GM12878 (cell line): ENCODE results near the gene UBE2E3. TPM values are rescaled to one million over a fixed set of nuclear protein-coding genes. Genes with fewer than 3 reads are reported as not detected.

Experiments used
- ATAC-seq: fragments of 200-7000 bp; cut with Tn5 transposase; 3 replicates; pipeline ENCODE4 v1.9.1; 2020; ENCODE audit warnings: mild to moderate bottlenecking, moderate library complexity
- BruUV-seq: library from RNA; stranded (reverse); fragments of 400-500 nt; replicated peaks from 2 replicates; lab custom pipeline; 2021; lab: Mats Ljungman, UMichigan
- CTCF ChIA-PET: fragments of 300-600 bp; sonication (Branson Sonifier 250); formaldehyde crosslinking; extraction: SDS; loops from one replicate; lab custom pipeline; 2021; ENCODE audit warnings: inconsistent platforms; lab: Yijun Ruan, JAX
- POLR2A ChIA-PET: fragments of 350-600 bp; formaldehyde crosslinking; extraction: SDS; loops from one replicate; lab custom pipeline; 2021; ENCODE audit warnings: inconsistent platforms; lab: Charles Lee
- RAD21 ChIA-PET: fragments of 300-600 bp; sonication (Branson Sonifier 250); formaldehyde crosslinking; loops from one replicate; lab custom pipeline; 2023; ENCODE audit warnings: antibody characterized with exemption; ENCODE audit not compliant: unreplicated experiment; lab: Charles Lee
- SMC1A ChIA-PET: fragments of 300-600 bp; sonication (Branson Sonifier 250); formaldehyde crosslinking; loops from one replicate; lab custom pipeline; 2023; ENCODE audit not compliant: unreplicated experiment, uncharacterized antibody; lab: Charles Lee
- DNase-seq: peaks from one replicate; pipeline ENCODE4 v3.0.0-alpha.2; 2011; ENCODE audit warnings: low read depth, low spot score
- FAIRE-seq: peaks from 3 replicates; lab custom pipeline; 2011; peaks lifted over from hg19 to GRCh38; lab: Jason Lieb, UNC
- H2AFZ ChIP-seq: 2 replicates; pipeline ENCODE4 v1.6.0; 2011; ENCODE audit warnings: low read depth, low read length, control low read depth; ENCODE audit not compliant: control insufficient read depth
- H3K27ac ChIP-seq: 2 replicates; pipeline ENCODE4 v1.5.1; 2011; ENCODE audit warnings: control low read depth; ENCODE audit not compliant: control insufficient read depth, insufficient read depth
- H3K27me3 ChIP-seq, 2 experiments: replicated peaks in 1 of 2; 2 replicates each; pipeline versions ENCODE4 v1.6.0 to v1.6.1; 2011; ENCODE audit warnings: low read length in 1 of 2; ENCODE audit not compliant: control insufficient read depth in 2 of 2, insufficient read depth in 2 of 2
- H3K36me3 ChIP-seq, 2 experiments: 2 replicates each; pipeline ENCODE4 v1.5.1; 2011; ENCODE audit warnings: low read length in 1 of 2; ENCODE audit not compliant: control insufficient read depth in 2 of 2, insufficient read depth in 2 of 2
- H3K4me1 ChIP-seq: 2 replicates; pipeline ENCODE4 v1.6.1; 2011; ENCODE audit warnings: mild to moderate bottlenecking, low read length, moderate library complexity, mixed read lengths; ENCODE audit not compliant: control insufficient read depth, insufficient read depth
- H3K4me2 ChIP-seq: 2 replicates; pipeline ENCODE4 v1.6.0; 2011; ENCODE audit warnings: control low read depth; ENCODE audit not compliant: control insufficient read depth, insufficient read depth
- H3K4me3 ChIP-seq: fragments of 200-600 bp; sonication (generic); 2 replicates; pipeline ENCODE4 v1.5.1; 2016
- H3K79me2 ChIP-seq: 2 replicates; pipeline ENCODE4 v1.6.0; 2011; ENCODE audit warnings: low read length; ENCODE audit not compliant: control insufficient read depth, insufficient read depth
- H3K9ac ChIP-seq: 2 replicates; pipeline ENCODE4 v1.8.0; 2011; ENCODE audit warnings: low read length, control low read depth, mixed read lengths; ENCODE audit not compliant: control insufficient read depth, insufficient read depth
- H3K9me3 ChIP-seq: replicated peaks from 3 replicates; pipeline ENCODE4 v1.5.1; 2011; ENCODE audit warnings: mild to moderate bottlenecking, low read length; ENCODE audit not compliant: control insufficient read depth, insufficient read depth
- H4K20me1 ChIP-seq: 2 replicates; pipeline ENCODE4 v1.6.0; 2011; ENCODE audit not compliant: control insufficient read depth, insufficient read depth
- BHLHE40 ChIP-seq, 2 experiments: fragments of 450-650 bp in 1 of 2; IDR thresholded peaks; 2 replicates each; pipeline ENCODE4 v1.6.1; 2011 to 2017; ENCODE audit warnings: low read depth in 2 of 2, borderline replicate concordance in 1 of 2, improper control_type of control experiment in 1 of 2, low read length in 1 of 2, mild to moderate bottlenecking in 1 of 2
- HDGF ChIP-seq: fragments of 450-650 bp; IDR thresholded peaks from 2 replicates; pipeline ENCODE4 v1.6.1; 2016; ENCODE audit warnings: antibody characterized with exemption
- IKZF2 ChIP-seq, 2 experiments: fragments of 450-650 bp; IDR thresholded peaks; 2 replicates each; pipeline ENCODE4 v1.6.1; 2017; ENCODE audit warnings: mild to moderate bottlenecking in 2 of 2, moderate library complexity in 2 of 2
- MEF2B ChIP-seq: fragments of 450-650 bp; IDR thresholded peaks from 2 replicates; pipeline ENCODE4 v1.6.1; 2018; ENCODE audit warnings: mild to moderate bottlenecking, moderate library complexity; ENCODE audit not compliant: partially characterized antibody, poor library complexity, severe bottlenecking
- MTA2 ChIP-seq: fragments of 450-650 bp; IDR thresholded peaks from 2 replicates; pipeline ENCODE4 v1.6.1; 2016; ENCODE audit warnings: low read depth, mild to moderate bottlenecking, moderate library complexity
- PAX5 ChIP-seq: IDR thresholded peaks from 2 replicates; pipeline ENCODE4 v1.6.1; 2011; ENCODE audit warnings: low read depth, low read length, borderline replicate concordance
- PML ChIP-seq: IDR thresholded peaks from 2 replicates; pipeline ENCODE4 v1.6.1; 2012; ENCODE audit warnings: low read length, inconsistent platforms
- POLR2AphosphoS2 ChIP-seq: IDR thresholded peaks from 2 replicates; pipeline ENCODE4 v1.6.1; 2011; ENCODE audit warnings: low read depth, mild to moderate bottlenecking, low read length, improper control_type of control experiment, moderate library complexity
- SREBF1 ChIP-seq: IDR thresholded peaks from 2 replicates; pipeline ENCODE4 v1.6.1; 2012; ENCODE audit warnings: mild to moderate bottlenecking, low read length
- TAF1 ChIP-seq: IDR thresholded peaks from 2 replicates; pipeline ENCODE4 v1.6.1; 2011; ENCODE audit warnings: mild to moderate bottlenecking, low read depth, low read length, borderline replicate concordance
- ZBED1 ChIP-seq: IDR thresholded peaks from 2 replicates; pipeline ENCODE4 v1.6.1; 2016; ENCODE audit warnings: borderline replicate concordance
- ZNF207 ChIP-seq: fragments of 450-650 bp; IDR thresholded peaks from 2 replicates; pipeline ENCODE4 v1.6.1; 2014; ENCODE audit warnings: antibody characterized with exemption, mild to moderate bottlenecking, borderline replicate concordance
- ZNF24 ChIP-seq: fragments of 450-650 bp; IDR thresholded peaks from 2 replicates; pipeline ENCODE4 v1.6.1; 2017; ENCODE audit warnings: antibody characterized with exemption, mild to moderate bottlenecking
- ZNF274 ChIP-seq: IDR thresholded peaks from one replicate; pipeline ENCODE4 v1.8.0; 2011; ENCODE audit not compliant: insufficient read length, insufficient read depth
- WGBS: methylation state at CpG from one replicate; pipeline ENCODE4 v1.1.6; 2016; ENCODE audit warnings: low lambda C conversion rate; ENCODE audit not compliant: insufficient replicate concordance, insufficient coverage; ENCODE audit errors: missing lambda C conversion rate; 5-methylcytosine and 5-hydroxymethylcytosine counted together
- in situ Hi-C: fragments of 300-500 bp; cut with MboI; formaldehyde crosslinking; loops from 9 replicates; pipeline ENCODE4 v1.14.3; 2018; ENCODE audit warnings: mixed read lengths
- intact Hi-C: fragments of 100-400 bp; cut with micrococcal nuclease; formaldehyde crosslinking; loops from one replicate; pipeline ENCODE4 v1.14.2; 2022; ENCODE audit not compliant: unreplicated experiment
- polyA plus RNA-seq, 11 experiments: library from polyadenylated mRNA; depleted of rRNA in 4 of 11; unstranded in 6 of 11; stranded (reverse) in 5 of 11; fragments of >200 nt; fragmentation: Nextera tagmentation in 4 of 11; fragmentation: Illumina TruSeq in 1 of 11; extraction: Ambion mirVana in 4 of 11; extraction: Trizol in 1 of 11; gene quantifications; 1 replicate in 1 of 11; 2 replicates in 10 of 11; pipeline versions ENCODE4 v1.2.1 to v1.2.3, GENCODE V29; 2011 to 2016; ENCODE audit warnings: inconsistent platforms in 2 of 11, missing spikeins in 2 of 11, low read depth in 1 of 11
- total RNA-seq, 4 experiments: library from RNA; depleted of rRNA in 3 of 4; stranded (reverse); fragments of >200 nt in 3 of 4; fragmentation: Illumina TruSeq in 1 of 4; extraction: Trizol in 1 of 4; gene quantifications; 2 replicates each; pipeline versions ENCODE4 v1.2.1 to v1.2.3, GENCODE V29; 2013 to 2021
- TF ChIP-seq, protein P1 (sequence below): fragments of 450-650 bp; IDR thresholded peaks from 2 replicates; pipeline ENCODE4 v1.6.1; 2014; ENCODE audit warnings: mild to moderate bottlenecking
- TF ChIP-seq, protein P2 (sequence below): fragments of 450-650 bp; IDR thresholded peaks from 2 replicates; pipeline ENCODE4 v1.6.1; 2017; ENCODE audit warnings: borderline replicate concordance
- TF ChIP-seq, protein P3 (sequence below): fragments of 450-650 bp; IDR thresholded peaks from 2 replicates; pipeline ENCODE4 v1.6.1; 2016; ENCODE audit warnings: mild to moderate bottlenecking, moderate library complexity, borderline replicate concordance

The UBE2E3 gene
- total and polyA plus RNA-seq, 10 of the 15 experiments (the other 5 are each of a cell fraction or from before 2014, with no cell fraction given), result 14.9 to 50.0 (median 26.2) TPM

DNA sequence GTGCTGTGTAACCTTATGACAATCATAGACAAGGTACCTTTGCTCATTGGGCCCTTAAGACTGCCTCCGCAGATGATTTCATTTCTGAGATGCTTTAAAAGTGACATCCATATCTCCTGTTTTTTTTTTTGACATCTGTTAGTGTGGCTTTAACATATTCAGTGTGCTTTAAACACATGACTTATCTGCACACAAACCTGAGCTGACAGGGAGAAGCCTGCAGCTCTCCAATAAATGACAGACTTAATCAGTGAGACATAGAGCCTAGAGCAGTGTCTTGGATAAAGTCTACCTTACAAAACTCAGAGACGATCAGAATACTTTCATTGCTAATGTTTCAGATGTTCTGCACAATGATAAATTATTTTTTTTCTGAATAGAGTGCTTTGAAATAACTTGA lies 130.7 kb downstream of the UBE2E3 start:
- TF ChIP-seq ZNF24, result no peak
- TF ChIP-seq PML, result no peak
- no peak for TF ChIP-seq ZNF207
- no peak for TF ChIP-seq MTA2
- TF ChIP-seq HDGF, result no peak
- no peak for TF ChIP-seq TAF1
- no peak for TF ChIP-seq SREBF1
- TF ChIP-seq POLR2AphosphoS2, result no peak
- TF ChIP-seq, protein P1, sequence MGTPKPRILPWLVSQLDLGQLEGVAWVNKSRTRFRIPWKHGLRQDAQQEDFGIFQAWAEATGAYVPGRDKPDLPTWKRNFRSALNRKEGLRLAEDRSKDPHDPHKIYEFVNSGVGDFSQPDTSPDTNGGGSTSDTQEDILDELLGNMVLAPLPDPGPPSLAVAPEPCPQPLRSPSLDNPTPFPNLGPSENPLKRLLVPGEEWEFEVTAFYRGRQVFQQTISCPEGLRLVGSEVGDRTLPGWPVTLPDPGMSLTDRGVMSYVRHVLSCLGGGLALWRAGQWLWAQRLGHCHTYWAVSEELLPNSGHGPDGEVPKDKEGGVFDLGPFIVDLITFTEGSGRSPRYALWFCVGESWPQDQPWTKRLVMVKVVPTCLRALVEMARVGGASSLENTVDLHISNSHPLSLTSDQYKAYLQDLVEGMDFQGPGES, result no peak
- TF ChIP-seq, protein P2, sequence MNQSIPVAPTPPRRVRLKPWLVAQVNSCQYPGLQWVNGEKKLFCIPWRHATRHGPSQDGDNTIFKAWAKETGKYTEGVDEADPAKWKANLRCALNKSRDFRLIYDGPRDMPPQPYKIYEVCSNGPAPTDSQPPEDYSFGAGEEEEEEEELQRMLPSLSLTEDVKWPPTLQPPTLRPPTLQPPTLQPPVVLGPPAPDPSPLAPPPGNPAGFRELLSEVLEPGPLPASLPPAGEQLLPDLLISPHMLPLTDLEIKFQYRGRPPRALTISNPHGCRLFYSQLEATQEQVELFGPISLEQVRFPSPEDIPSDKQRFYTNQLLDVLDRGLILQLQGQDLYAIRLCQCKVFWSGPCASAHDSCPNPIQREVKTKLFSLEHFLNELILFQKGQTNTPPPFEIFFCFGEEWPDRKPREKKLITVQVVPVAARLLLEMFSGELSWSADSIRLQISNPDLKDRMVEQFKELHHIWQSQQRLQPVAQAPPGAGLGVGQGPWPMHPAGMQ, result no peak
- TF ChIP-seq, protein P3, sequence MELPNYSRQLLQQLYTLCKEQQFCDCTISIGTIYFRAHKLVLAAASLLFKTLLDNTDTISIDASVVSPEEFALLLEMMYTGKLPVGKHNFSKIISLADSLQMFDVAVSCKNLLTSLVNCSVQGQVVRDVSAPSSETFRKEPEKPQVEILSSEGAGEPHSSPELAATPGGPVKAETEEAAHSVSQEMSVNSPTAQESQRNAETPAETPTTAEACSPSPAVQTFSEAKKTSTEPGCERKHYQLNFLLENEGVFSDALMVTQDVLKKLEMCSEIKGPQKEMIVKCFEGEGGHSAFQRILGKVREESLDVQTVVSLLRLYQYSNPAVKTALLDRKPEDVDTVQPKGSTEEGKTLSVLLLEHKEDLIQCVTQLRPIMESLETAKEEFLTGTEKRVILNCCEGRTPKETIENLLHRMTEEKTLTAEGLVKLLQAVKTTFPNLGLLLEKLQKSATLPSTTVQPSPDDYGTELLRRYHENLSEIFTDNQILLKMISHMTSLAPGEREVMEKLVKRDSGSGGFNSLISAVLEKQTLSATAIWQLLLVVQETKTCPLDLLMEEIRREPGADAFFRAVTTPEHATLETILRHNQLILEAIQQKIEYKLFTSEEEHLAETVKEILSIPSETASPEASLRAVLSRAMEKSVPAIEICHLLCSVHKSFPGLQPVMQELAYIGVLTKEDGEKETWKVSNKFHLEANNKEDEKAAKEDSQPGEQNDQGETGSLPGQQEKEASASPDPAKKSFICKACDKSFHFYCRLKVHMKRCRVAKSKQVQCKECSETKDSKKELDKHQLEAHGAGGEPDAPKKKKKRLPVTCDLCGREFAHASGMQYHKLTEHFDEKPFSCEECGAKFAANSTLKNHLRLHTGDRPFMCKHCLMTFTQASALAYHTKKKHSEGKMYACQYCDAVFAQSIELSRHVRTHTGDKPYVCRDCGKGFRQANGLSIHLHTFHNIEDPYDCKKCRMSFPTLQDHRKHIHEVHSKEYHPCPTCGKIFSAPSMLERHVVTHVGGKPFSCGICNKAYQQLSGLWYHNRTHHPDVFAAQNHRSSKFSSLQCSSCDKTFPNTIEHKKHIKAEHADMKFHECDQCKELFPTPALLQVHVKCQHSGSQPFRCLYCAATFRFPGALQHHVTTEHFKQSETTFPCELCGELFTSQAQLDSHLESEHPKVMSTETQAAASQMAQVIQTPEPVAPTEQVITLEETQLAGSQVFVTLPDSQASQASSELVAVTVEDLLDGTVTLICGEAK, result no peak
- TF ChIP-seq PAX5, result no peak
- no peak for TF ChIP-seq ZBED1
- TF ChIP-seq MEF2B, result no peak
- TF ChIP-seq ZNF274, result no peak
- TF ChIP-seq IKZF2 (IDR thresholded peaks at IDR 0.05), result no peak
- TF ChIP-seq BHLHE40 (IDR thresholded peaks at IDR 0.05; ENCODE audit: borderline replicate concordance in 1 of 2, low read depth in 2 of 2, low read length in 1 of 2), result no peak
- H3K9me3 ChIP-seq, result no peaks in the 10 kb centered on the region
- WGBS, result 96% methylated on average over 2 of the region's 2 CpGs
- CTCF ChIA-PET, result interaction anchor here (0.8 to 2.7 kb wide), 5 partner anchors 11 to 355 kb away, joined by 3 to 11 read pairs (median 3); partner anchors contain the start of gene ITGA4
- H3K4me1 ChIP-seq, result peaks cover 21% of the 10 kb centered on the region
- FAIRE-seq (no peak), DNase-seq (no peak), ATAC-seq (no peak)
- SMC1A ChIA-PET, result interaction anchor here (0.9 to 2.2 kb wide), 6 partner anchors 10 to 198 kb away, joined by 3 to 11 read pairs (median 3); no protein-coding TSS in a partner anchor
- H3K79me2 ChIP-seq, result no peaks in the 10 kb centered on the region
- in situ Hi-C loops (no loop called here), intact Hi-C loops (no loop called here)
- no peak overlapping the region for H3K27ac ChIP-seq
- H4K20me1 ChIP-seq, result no peaks in the 10 kb centered on the region
- H3K36me3 ChIP-seq, result no peaks in the 10 kb centered on the region
- no peak overlapping the region for H3K4me2 ChIP-seq
- no peaks in the 10 kb centered on the region for H3K27me3 ChIP-seq
- H2AFZ ChIP-seq, result no peak overlapping the region
- POLR2A ChIA-PET, result interaction anchor here (0.6 kb wide), 1 partner anchor 200 kb away, joined by 5 read pairs; no protein-coding TSS in a partner anchor
- H3K4me3 ChIP-seq, result no peak overlapping the region
- BruUV-seq, result no TSS peak
- no peak overlapping the region for H3K9ac ChIP-seq
- RAD21 ChIA-PET, result interaction anchor here (0.8 to 2.0 kb wide), 4 partner anchors 11 to 202 kb away, joined by 3 to 6 read pairs (median 3); no protein-coding TSS in a partner anchor
